Gastrocnemius medialis (tissue), 4 donors: ENCODE measurements around the gene CALD1. TPM values are rescaled to one million over a fixed set of nuclear protein-coding genes. Genes with fewer than 3 reads are reported as not detected.

Source experiments
- ATAC-seq, 2 donors: fragments of 150-250 bp; one replicate each; pipeline ENCODE4 v1.9.1; 2016
- DNase-seq, 2 donors: peaks; one replicate each; pipeline ENCODE4 v3.0.0-alpha.2; 2019
- H3K27ac ChIP-seq, 4 donors: fragments of 200-600 bp; sonication (generic); 1 replicate in 1 of 4; 2 replicates in 3 of 4; pipeline ENCODE4 v1.5.1; 2016 to 2018; ENCODE audit warnings: mild to moderate bottlenecking in 2 of 4, moderate library complexity in 1 of 4
- H3K27me3 ChIP-seq, 3 donors: fragments of 200-600 bp; sonication (generic) in 2 of 3; 1 replicate in 1 of 3; 2 replicates in 2 of 3; pipeline versions ENCODE4 v1.5.1 to v1.6.0; 2016 to 2019; ENCODE audit warnings: mild to moderate bottlenecking in 1 of 3, moderate library complexity in 1 of 3
- H3K36me3 ChIP-seq, 2 donors: fragments of 200-600 bp; sonication (generic) in 1 of 2; one replicate each; pipeline ENCODE4 v1.5.1; 2017 to 2018
- H3K4me1 ChIP-seq, 2 donors: fragments of 200-600 bp; sonication (generic) in 1 of 2; one replicate each; pipeline ENCODE4 v1.5.1; 2016 to 2017; ENCODE audit warnings: mild to moderate bottlenecking in 2 of 2
- H3K4me3 ChIP-seq, 4 donors: fragments of 200-600 bp; sonication (generic) in 3 of 4; 1 replicate in 1 of 4; 2 replicates in 3 of 4; pipeline ENCODE4 v1.5.1; 2016 to 2019; ENCODE audit warnings: mild to moderate bottlenecking in 2 of 4
- H3K9me3 ChIP-seq, 3 donors: fragments of 200-600 bp; sonication (generic) in 2 of 3; 1 replicate in 1 of 3; 2 replicates in 2 of 3; pipeline ENCODE4 v1.5.1; 2016 to 2019
- POLR2A ChIP-seq, 2 donors: fragments of 450-650 bp; IDR thresholded peaks; one replicate each; pipeline ENCODE4 v1.6.1; 2017; ENCODE audit warnings: antibody characterized with exemption in 2 of 2, mild to moderate bottlenecking in 2 of 2, moderate library complexity in 2 of 2
- in situ Hi-C, 4 donors: fragments of 200-750 bp; cut with MboI; loops; one replicate each; pipeline versions ENCODE4 v1.15.0 to v1.8.0; 2017; ENCODE audit warnings: low sequenced_read_pairs in 4 of 4
- intact Hi-C: fragments of 100-400 bp; cut with DNase I; formaldehyde crosslinking; loops from one replicate; pipeline ENCODE4 v1.15.1; 2023; ENCODE audit warnings: low total_unique reads
- total RNA-seq, 4 donors: library from RNA; depleted of rRNA; stranded (reverse); fragments of >200 nt; gene quantifications; one replicate each; pipeline versions ENCODE4 v1.1.0 to v1.2.3, GENCODE V29; 2016
- TF ChIP-seq, protein P1 (sequence below), 5 experiments: fragments of 450-650 bp in 3 of 5; fragments of 200-600 bp in 2 of 5; sonication (generic) in 2 of 5; IDR thresholded peaks in 4 of 5; conservative IDR thresholded peaks in 1 of 5; 1 replicate in 4 of 5; 2 replicates in 1 of 5; pipeline ENCODE4 v1.5.1; 2016 to 2019; ENCODE audit warnings: antibody characterized with exemption in 5 of 5, mild to moderate bottlenecking in 3 of 5, moderate library complexity in 3 of 5

The CALD1 gene
- total RNA-seq, 4 donors from 2014 or later, result 25.9 to 43.2 (median 32.3) TPM

DNA sequence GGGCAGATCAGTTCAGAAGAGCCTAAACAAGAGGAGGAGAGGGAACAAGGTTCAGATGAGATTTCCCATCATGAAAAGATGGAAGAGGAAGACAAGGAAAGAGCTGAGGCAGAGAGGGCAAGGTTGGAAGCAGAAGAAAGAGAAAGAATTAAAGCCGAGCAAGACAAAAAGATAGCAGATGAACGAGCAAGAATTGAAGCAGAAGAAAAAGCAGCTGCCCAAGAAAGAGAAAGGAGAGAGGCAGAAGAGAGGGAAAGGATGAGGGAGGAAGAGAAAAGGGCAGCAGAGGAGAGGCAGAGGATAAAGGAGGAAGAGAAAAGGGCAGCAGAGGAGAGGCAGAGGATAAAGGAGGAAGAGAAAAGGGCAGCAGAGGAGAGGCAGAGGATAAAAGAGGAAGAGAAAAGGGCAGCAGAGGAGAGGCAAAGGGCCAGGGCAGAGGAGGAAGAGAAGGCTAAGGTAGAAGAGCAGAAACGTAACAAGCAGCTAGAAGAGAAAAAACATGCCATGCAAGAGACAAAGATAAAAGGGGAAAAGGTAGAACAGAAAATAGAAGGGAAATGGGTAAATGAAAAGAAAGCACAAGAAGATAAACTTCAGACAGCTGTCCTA lies 154.1 kb downstream of the CALD1 start:
- intact Hi-C loops, result no loop called here
- Histone ChIP-seq H3K36me3 (no peaks in the 10 kb centered on the region), H3K27me3 (no peaks in the 10 kb centered on the region), H3K4me1 (peaks cover 0 to 9% of the 10 kb centered on the region in 2 donors), H3K27ac (peak overlapping the region in 3 of 4 donors; percentile 4 to 38 (median 33)), H3K4me3 (no peak overlapping the region), H3K9me3 (no peaks in the 10 kb centered on the region)
- DNase-seq, result no peak
- in situ Hi-C loops, result no loop called here
- TF ChIP-seq POLR2A (IDR thresholded peaks at IDR 0.05), result no peak
- TF ChIP-seq, protein P1, sequence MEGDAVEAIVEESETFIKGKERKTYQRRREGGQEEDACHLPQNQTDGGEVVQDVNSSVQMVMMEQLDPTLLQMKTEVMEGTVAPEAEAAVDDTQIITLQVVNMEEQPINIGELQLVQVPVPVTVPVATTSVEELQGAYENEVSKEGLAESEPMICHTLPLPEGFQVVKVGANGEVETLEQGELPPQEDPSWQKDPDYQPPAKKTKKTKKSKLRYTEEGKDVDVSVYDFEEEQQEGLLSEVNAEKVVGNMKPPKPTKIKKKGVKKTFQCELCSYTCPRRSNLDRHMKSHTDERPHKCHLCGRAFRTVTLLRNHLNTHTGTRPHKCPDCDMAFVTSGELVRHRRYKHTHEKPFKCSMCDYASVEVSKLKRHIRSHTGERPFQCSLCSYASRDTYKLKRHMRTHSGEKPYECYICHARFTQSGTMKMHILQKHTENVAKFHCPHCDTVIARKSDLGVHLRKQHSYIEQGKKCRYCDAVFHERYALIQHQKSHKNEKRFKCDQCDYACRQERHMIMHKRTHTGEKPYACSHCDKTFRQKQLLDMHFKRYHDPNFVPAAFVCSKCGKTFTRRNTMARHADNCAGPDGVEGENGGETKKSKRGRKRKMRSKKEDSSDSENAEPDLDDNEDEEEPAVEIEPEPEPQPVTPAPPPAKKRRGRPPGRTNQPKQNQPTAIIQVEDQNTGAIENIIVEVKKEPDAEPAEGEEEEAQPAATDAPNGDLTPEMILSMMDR (IDR thresholded peaks at IDR 0.05 in 4 of 5, conservative IDR thresholded peaks at IDR 0.05 in 1 of 5), result no peak
- no peak for ATAC-seq

DNA sequence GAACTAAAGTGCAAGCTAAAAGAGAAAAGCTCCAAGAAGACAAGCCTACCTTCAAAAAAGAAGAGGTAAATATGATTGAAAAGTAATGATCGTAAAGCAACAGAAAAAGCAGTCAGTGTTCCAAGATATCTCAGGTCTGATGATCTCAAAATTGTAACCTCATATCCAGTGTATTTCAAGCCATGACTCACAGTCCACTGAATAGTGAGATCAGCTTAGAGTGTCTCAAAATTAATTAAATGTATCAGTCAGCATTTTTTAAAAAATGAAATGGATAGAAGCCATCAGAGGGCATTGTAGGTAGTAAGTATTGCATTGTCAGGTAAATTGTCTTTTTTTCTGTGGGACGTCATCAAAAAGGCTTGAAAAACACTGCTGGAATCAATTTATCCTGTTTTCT lies 156.3 kb downstream of the CALD1 start:
- Histone ChIP-seq H3K4me3 (no peak overlapping the region), H3K36me3 (no peaks in the 10 kb centered on the region), H3K27ac (peak overlapping the region in 3 of 4 donors; percentile 16 to 42 (median 32)), H3K4me1 (peaks cover 0 to 9% of the 10 kb centered on the region in 2 donors), H3K27me3 (no peaks in the 10 kb centered on the region), H3K9me3 (no peaks in the 10 kb centered on the region)
- ATAC-seq (peak; percentile 80 to 86), DNase-seq (no peak)
- intact Hi-C loops (loop anchor here (5.0 kb wide), 1 partner anchor 33 kb away; no protein-coding TSS in a partner anchor), in situ Hi-C loops (no loop called here)
- TF ChIP-seq, protein P1 (IDR thresholded peaks at IDR 0.05 in 4 of 5, conservative IDR thresholded peaks at IDR 0.05 in 1 of 5), result no peak
- no peak for TF ChIP-seq POLR2A (IDR thresholded peaks at IDR 0.05)

DNA sequence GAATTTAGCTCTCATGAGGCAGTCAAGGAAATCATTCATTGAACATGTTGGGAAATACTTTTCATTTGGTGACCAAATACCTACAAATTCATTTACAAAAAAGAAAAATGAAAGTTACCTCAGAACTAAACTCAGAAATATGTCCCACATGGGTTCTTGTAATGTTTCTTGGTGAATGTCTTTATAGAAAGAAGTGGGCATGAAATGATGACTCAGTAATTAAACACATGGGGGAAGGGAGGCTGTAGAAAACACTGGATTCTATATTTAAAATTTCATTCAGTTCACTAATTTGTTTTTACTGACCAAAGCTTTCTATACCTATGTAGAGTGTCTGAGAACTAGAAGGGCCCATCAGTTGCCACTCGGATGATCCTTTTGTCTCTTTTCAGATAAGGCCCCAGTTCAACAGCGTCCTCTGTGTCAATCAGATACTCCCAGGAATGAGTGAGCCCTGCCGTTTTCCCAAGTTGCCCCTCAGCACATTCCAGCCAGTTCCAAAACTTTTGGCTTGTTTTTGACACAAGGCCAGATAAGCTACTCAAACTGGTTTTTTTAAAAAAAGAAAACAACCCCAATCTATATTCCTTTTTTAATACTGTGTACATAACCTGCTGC lies 157.6 kb downstream of the CALD1 start:
- H3K27me3 ChIP-seq, result no peaks in the 10 kb centered on the region
- no peaks in the 10 kb centered on the region for H3K9me3 ChIP-seq
- ATAC-seq (no peak), DNase-seq (no peak)
- no peaks in the 10 kb centered on the region for H3K36me3 ChIP-seq
- H3K4me1 ChIP-seq, result peaks cover 0 to 4% of the 10 kb centered on the region in 2 donors
- peak overlapping the region in 2 of 4 donors; percentile 16 to 21 for H3K27ac ChIP-seq
- TF ChIP-seq, protein P1 (IDR thresholded peaks at IDR 0.05 in 4 of 5, conservative IDR thresholded peaks at IDR 0.05 in 1 of 5), result no peak
- no peak for TF ChIP-seq POLR2A (IDR thresholded peaks at IDR 0.05)
- intact Hi-C loops (loop anchor here (5.0 kb wide), 1 partner anchor 35 kb away; no protein-coding TSS in a partner anchor), in situ Hi-C loops (no loop called here)
- no peak overlapping the region for H3K4me3 ChIP-seq

DNA sequence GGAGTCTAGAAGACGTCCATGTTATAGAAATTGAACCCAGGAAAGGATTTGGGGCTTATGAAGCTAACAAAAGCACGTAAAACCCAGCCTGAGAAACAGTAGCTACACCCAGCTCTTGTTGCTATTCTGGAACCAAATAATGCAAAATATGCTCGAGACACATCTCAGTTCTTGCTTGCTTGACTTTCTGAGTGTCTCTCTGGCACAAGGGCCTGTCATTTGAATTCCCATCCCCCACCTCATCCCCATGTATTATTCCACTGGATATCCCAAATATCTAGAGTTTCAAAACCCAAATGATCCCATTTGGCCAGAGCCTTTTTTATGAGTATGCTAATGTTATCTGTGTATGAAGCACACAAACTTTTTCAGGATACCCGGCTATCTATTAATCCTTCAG lies 158.7 kb downstream of the CALD1 start:
- TF ChIP-seq, protein P1 (IDR thresholded peaks at IDR 0.05 in 4 of 5, conservative IDR thresholded peaks at IDR 0.05 in 1 of 5), result no peak
- no peak for TF ChIP-seq POLR2A (IDR thresholded peaks at IDR 0.05)
- Histone ChIP-seq H3K36me3 (no peaks in the 10 kb centered on the region), H3K27ac (no peak overlapping the region), H3K4me3 (no peak overlapping the region), H3K27me3 (no peaks in the 10 kb centered on the region), H3K9me3 (no peaks in the 10 kb centered on the region), H3K4me1 (peaks cover 0 to 4% of the 10 kb centered on the region in 2 donors)
- no peak for ATAC-seq
- intact Hi-C loops, result loop anchor here (5.0 kb wide), 1 partner anchor 36 kb away; no protein-coding TSS in a partner anchor
- no peak for DNase-seq
- in situ Hi-C loops, result no loop called here
